ENCODE results near the gene HSD17B14. TPM values are rescaled to one million over a fixed set of nuclear protein-coding genes. Genes with fewer than 3 reads are reported as not detected.

Gene HSD17B14
- total RNA-seq, 1 experiment from 2014 or later, result 3.9 TPM

GRCh38 chr19:48795055-48795684 lies 41.1 kb downstream of the HSD17B14 start:
- H3K4me1 ChIP-seq (ENCODE audit: control insufficient read depth in 1 of 2, insufficient read depth in 2 of 2, low read length in 2 of 2), result peaks cover 0 to 11% of the 10 kb centered on the region in 2 experiments; a peak in 1 of 4 replicates
- H4K20me1 ChIP-seq (ENCODE audit: insufficient read depth), result no peaks in the 10 kb centered on the region
- ChIA-PET RAD21 (ENCODE audit: low non-redundant PET in 1 of 2, low total read pairs in 2 of 2, uncharacterized antibody in 2 of 2, unreplicated experiment in 2 of 2) (interaction anchor here (0.5 to 1.4 kb wide), 12 partner anchors 15 to 430 kb away, joined by 3 to 6 read pairs (median 3); partner anchors contain the start of genes HSD17B14 (in 2 of the 2), BCAT2 (in 1 of the 2), GYS1 (in 1 of the 2) and NUCB1 (in 1 of the 2)), CTCF (interaction anchor here (0.6 to 3.0 kb wide), 30 partner anchors 10 to 404 kb away, joined by 3 to 38 read pairs (median 4); partner anchors contain the start of genes BCAT2, CA11, GYS1 and HSD17B14), POLR2A (interaction anchor here (0.7 to 1.7 kb wide), 5 partner anchors 16 to 77 kb away, joined by 3 to 7 read pairs (median 4); partner anchors contain the start of genes BCAT2 and PPP1R15A)
- H3K9me3 ChIP-seq (ENCODE audit: control insufficient read depth in 1 of 2, insufficient read depth in 1 of 2, low read depth in 1 of 2, low read length in 2 of 2), result no peaks in the 10 kb centered on the region
- no peaks in the 10 kb centered on the region for H3K9me2 ChIP-seq (ENCODE audit: insufficient read depth)
- no peaks in the 10 kb centered on the region for H3K79me2 ChIP-seq (ENCODE audit: insufficient read depth, low read length)
- intact Hi-C loops (cut with micrococcal nuclease), result loop anchor here (1.0 kb wide), 1 partner anchor 40 kb away; no protein-coding TSS in a partner anchor
- peak overlapping the region; percentile 41 for H3K27ac ChIP-seq (ENCODE audit: low read depth, low read length)
- H3K36me3 ChIP-seq (ENCODE audit: control insufficient read depth in 1 of 2, insufficient read depth in 2 of 2, low read length in 2 of 2), result no peaks in the 10 kb centered on the region
- ATAC-seq (peak; percentile 99), DNase-seq (ENCODE audit: low read depth, low spot score) (peak; percentile 81)
- no peak overlapping the region for H3K9ac ChIP-seq (ENCODE audit: low read length)
- peak overlapping the region; percentile 10 to 27; a peak in 3 of 4 replicates for H3K4me3 ChIP-seq (replicated peaks in 1 of 2; ENCODE audit: low read depth in 1 of 2, low read length in 2 of 2)
- H2AFZ ChIP-seq (ENCODE audit: low read depth, low read length, poor library complexity, severe bottlenecking), result no peak overlapping the region
- BruUV-seq (replicated peaks), result no TSS peak
- peak overlapping the region; percentile 59 for H3K4me2 ChIP-seq (ENCODE audit: low read length)
- peak; percentile 44 for TF ChIP-seq TCF7L2 (IDR thresholded peaks at IDR 0.05; ENCODE audit: borderline replicate concordance, extremely low read depth, insufficient read depth, insufficient read length)
- peak; percentile 25; the same call in 1 of the 2 replicates for TF ChIP-seq ZFX (IDR thresholded peaks at IDR 0.05)
- peak; percentile 74; the same call in 1 of the 2 replicates for TF ChIP-seq ELF1 (IDR thresholded peaks at IDR 0.05; ENCODE audit: borderline replicate concordance, low read depth)
- TF ChIP-seq ZBTB33 (IDR thresholded peaks at IDR 0.05; ENCODE audit: extremely low read depth, insufficient replicate concordance, low read length), result no peak
- TF ChIP-seq FOSL1 (IDR thresholded peaks at IDR 0.05; ENCODE audit: low read depth), result no peak
- TF ChIP-seq YY1 (IDR thresholded peaks at IDR 0.05; ENCODE audit: extremely low read depth, insufficient replicate concordance, low read depth, low read length), result peak; percentile 80
- peak; percentile 99 for TF ChIP-seq RAD21 (IDR thresholded peaks at IDR 0.05; ENCODE audit: low read depth)
- TF ChIP-seq CTCF (IDR thresholded peaks at IDR 0.05 in 2 of 3, conservative IDR thresholded peaks at IDR 0.05 in 1 of 3; ENCODE audit: borderline replicate concordance in 1 of 3, insufficient read depth in 1 of 3, low read depth in 2 of 3, low read length in 2 of 3), result peak; percentile 93 to 96 (median 93)
- TF ChIP-seq POLR2AphosphoS5 (IDR thresholded peaks at IDR 0.05; ENCODE audit: low read depth, low read length), result peak; percentile 53
- H3K27me3 ChIP-seq (ENCODE audit: insufficient read depth, low read length), result no peaks in the 10 kb centered on the region

All from HCT116 (cell line).